Measurements from ENCODE around the gene SMAD6.

- TF ChIP-seq GATA3 (IDR thresholded peaks at IDR 0.05; ENCODE audit: low read depth, low read length) (no peak), GATA2 (IDR thresholded peaks at IDR 0.05; ENCODE audit: low read depth, low read length) (no peak)
Measured at GRCh38 chr15:66704803-66705153, 2.7 kb downstream of the SMAD6 start.
